ENCODE data around the gene ADARB2.

The ADARB2 gene

DNA sequence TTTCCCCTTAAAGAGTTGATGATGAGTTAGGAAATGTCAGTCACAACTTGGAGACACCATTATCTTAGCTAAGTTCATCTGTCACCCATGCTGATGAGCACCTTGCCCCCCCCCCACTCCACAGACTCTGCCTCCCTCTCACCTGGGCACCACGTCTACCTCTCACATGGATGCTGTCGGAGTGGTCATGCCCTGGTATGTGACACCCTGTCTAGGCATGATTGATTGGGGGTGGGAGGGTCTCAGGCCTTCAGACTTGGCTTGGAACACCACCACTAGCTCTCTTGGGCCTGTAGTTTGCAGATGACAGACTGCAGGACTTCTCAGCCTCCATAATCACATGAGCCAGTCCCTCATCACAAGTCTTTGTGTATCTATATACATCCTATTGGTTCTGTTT is 603.2 kb downstream of the ADARB2 start:
- H3K27ac Mint-ChIP-seq, result no peak overlapping the region
- peaks cover 11% of the 10 kb centered on the region for H3K9me3 Mint-ChIP-seq
- H3K27me3 Mint-ChIP-seq, result no peaks in the 10 kb centered on the region
- H3K4me1 Mint-ChIP-seq, result peaks cover 6% of the 10 kb centered on the region
- no peak for ATAC-seq
- DNase-seq, result no peak
- H3K4me3 Mint-ChIP-seq, result no peak overlapping the region
- H3K36me3 Mint-ChIP-seq (ENCODE audit: low read depth), result peaks cover 23% of the 10 kb centered on the region

DNA sequence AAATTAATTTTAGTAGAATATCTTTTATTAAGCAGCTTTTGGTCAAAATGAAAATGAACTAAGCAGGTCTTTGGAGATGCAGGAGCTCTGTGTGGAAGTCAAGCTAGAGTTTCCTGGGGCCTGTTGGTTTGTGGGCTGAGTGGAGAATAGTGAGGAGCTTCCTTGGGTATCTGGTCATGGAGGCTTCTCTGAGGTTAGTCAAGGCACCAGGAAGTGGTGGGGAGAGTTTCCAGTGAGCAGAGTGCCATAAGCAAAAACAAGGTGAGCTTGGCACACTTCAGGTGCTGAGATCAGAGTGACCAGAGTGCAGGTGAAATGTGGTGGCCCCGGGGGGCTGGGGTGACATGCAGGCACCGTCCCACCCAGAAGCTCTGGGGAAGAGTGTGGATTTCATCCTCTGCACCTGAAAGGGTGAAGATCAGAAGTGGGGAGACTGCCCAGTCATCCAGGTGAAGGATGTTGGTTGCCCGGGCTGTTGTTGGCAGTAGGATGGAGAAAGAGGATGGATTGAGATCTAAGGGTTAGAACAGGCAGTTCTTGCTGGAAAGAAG is 603.8 kb downstream of the ADARB2 start:
- H3K4me1 Mint-ChIP-seq, result peaks cover 6% of the 10 kb centered on the region
- H3K27me3 Mint-ChIP-seq, result no peaks in the 10 kb centered on the region
- H3K4me3 Mint-ChIP-seq, result no peak overlapping the region
- ATAC-seq (no peak), DNase-seq (no peak)
- peaks cover 27% of the 10 kb centered on the region for H3K36me3 Mint-ChIP-seq (ENCODE audit: low read depth)
- H3K27ac Mint-ChIP-seq, result peak overlapping the region; percentile 61
- peaks cover 5% of the 10 kb centered on the region for H3K9me3 Mint-ChIP-seq

DNA sequence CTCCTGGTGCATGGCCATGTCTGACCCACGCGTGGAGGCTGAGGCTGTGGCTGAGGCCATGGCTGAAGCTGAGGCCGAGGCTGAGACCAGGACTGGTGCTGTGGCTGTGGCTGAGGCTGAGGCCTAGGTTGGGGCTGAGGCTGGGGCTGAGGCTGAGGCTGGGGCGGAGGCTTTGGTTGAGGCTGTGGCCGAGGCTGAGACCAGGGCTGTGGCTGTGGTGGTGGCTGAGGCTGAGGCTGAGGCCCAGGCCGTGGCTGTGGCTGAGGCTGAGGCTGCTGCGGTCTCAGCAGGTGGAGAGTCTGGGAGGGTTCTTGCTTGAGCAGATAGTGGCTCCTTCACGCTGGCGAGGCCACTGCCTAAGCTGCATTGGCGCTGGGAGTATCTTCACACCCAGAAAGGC is 604.7 kb downstream of the ADARB2 start:
- peaks cover 31% of the 10 kb centered on the region for H3K36me3 Mint-ChIP-seq (ENCODE audit: low read depth)
- no peaks in the 10 kb centered on the region for H3K9me3 Mint-ChIP-seq
- H3K27ac Mint-ChIP-seq, result no peak overlapping the region
- ATAC-seq (no peak), DNase-seq (no peak)
- H3K4me1 Mint-ChIP-seq, result peaks cover 6% of the 10 kb centered on the region
- no peak overlapping the region for H3K4me3 Mint-ChIP-seq
- no peaks in the 10 kb centered on the region for H3K27me3 Mint-ChIP-seq

DNA sequence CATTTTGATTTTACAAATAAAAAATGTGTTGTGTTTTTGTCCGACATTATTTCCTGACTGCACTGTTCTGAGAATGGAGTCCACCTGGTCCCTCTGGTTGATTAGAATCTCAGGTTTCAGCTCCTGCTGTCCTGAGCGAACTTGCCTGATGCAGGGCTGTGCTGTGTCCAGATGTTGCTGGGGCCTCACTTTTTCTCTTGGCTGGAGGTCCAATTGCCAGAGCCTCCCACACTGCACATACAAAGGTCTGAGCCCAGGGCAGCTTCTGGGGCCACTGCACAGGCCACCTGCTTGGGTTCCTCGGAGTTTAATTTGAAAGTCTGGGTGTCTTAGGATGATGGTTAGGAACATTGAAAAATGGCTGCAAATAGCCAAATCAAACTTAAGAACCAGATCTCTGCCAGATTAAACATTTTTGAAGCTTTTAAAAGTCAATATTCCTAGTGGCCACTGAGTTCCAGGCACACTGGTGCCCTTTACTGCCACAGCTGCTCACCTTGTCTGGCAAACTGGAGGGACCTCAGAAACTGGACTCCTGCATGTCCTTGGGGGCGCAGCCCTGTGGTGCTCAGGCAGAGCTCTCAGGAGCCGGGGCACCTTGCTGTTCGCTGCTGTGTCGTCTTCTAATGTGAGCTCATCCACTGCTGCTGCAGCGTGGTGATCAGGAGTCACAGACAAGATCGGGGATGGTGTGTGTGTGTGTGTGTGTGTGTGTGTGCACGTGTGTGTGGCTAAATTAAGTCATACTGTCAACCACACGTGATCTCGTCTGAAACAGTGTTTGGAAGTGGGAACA is 606.1 kb downstream of the ADARB2 start:
- Mint-ChIP-seq H3K4me3 (no peak overlapping the region), H3K27ac (peak overlapping the region; percentile 22), H3K9me3 (no peaks in the 10 kb centered on the region), H3K27me3 (no peaks in the 10 kb centered on the region), H3K36me3 (ENCODE audit: low read depth) (peaks cover 34% of the 10 kb centered on the region), H3K4me1 (peaks cover 6% of the 10 kb centered on the region)
- ATAC-seq, result no peak
- DNase-seq, result no peak

DNA sequence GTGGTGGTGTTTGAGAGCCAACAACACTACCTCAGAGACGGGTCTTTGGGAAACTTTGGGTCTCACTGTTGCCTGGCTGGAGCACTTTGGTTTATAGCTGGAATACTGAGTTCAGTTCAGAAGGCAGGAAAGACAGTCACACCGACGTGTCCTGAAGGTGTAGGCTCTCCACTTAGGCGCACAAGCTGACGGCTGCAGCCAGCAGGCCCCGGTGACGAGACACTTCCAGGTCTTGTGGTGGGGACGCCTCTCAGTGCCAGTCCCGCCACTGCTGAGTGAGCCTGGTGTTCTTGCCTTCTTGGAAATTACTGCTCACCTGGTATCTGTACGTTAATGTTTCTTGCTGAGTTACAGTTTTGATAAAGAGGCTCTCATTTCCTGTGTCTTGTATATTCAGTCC is 607.1 kb downstream of the ADARB2 start:
- no peak for ATAC-seq
- no peaks in the 10 kb centered on the region for H3K27me3 Mint-ChIP-seq
- H3K36me3 Mint-ChIP-seq (ENCODE audit: low read depth), result peaks cover 38% of the 10 kb centered on the region
- no peak for DNase-seq
- no peak overlapping the region for H3K27ac Mint-ChIP-seq
- peaks cover 6% of the 10 kb centered on the region for H3K4me1 Mint-ChIP-seq
- H3K4me3 Mint-ChIP-seq, result no peak overlapping the region
- no peaks in the 10 kb centered on the region for H3K9me3 Mint-ChIP-seq

DNA sequence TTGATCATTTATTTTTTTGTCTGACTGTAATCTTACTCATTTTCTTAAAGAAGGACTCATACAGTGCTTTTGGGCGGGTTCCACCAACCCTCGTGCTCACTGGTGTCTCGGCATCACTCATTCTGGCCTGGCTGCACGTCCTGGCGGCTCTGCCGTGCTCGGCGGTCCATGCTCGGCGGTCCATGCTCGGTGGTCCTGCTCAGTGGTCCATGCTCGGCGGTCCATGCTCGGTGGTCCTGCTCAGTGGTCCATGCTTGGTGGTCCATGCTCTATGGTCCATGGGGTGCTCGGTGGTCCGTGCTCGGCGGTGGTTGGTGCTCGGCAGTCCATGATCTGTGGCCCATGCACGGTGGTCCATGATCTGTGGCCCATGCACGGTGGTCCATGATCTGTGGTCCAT is 608.7 kb downstream of the ADARB2 start:
- Mint-ChIP-seq H3K36me3 (ENCODE audit: low read depth) (peaks cover 52% of the 10 kb centered on the region), H3K4me3 (no peak overlapping the region), H3K27me3 (no peaks in the 10 kb centered on the region), H3K9me3 (no peaks in the 10 kb centered on the region), H3K27ac (no peak overlapping the region), H3K4me1 (peaks cover 8% of the 10 kb centered on the region)
- ATAC-seq, result no peak
- DNase-seq, result no peak

DNA sequence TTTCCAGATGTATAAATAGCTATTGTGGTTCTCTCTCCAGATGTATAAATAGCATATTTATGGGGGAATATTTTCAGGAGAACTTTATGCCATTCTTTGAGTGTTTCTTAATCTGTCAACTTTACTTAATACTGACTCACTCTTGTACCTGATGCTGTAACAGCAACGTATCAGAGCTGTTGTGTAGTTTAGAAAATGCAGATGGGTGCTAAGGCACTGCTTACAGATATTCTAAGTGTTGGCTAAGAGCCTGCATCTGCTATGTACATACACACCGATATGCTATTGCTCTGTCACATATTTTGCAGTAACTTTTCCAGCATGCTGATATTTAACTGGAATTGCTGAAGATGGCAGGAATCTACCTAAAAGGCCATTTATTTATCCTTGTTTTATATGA is 609.2 kb downstream of the ADARB2 start:
- peaks cover 10% of the 10 kb centered on the region for H3K4me1 Mint-ChIP-seq
- no peak overlapping the region for H3K4me3 Mint-ChIP-seq
- no peak overlapping the region for H3K27ac Mint-ChIP-seq
- DNase-seq (no peak), ATAC-seq (no peak)
- no peaks in the 10 kb centered on the region for H3K27me3 Mint-ChIP-seq
- H3K36me3 Mint-ChIP-seq (ENCODE audit: low read depth), result peaks cover 56% of the 10 kb centered on the region
- no peaks in the 10 kb centered on the region for H3K9me3 Mint-ChIP-seq

DNA sequence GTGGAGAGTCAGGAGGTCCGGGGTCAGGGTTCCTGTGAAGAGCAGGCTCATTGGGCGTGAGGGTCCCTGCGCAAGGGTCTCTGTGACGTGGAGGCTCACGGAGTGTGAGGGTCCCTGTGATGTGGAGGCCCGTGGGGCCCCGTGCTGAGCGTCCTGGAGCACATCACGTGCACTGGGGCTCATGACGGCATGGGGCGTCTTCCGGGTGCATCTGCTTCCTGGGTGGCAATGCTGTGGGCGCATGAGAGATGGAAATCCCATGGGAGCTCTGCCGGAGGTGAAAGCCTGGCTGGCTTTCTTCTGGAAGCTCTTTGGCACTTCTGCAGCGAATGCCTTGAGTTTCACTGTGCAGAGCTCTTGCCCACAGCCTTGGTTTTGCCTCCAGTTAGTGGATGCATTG is 609.7 kb downstream of the ADARB2 start:
- DNase-seq (no peak), ATAC-seq (no peak)
- Mint-ChIP-seq H3K36me3 (ENCODE audit: low read depth) (peaks cover 60% of the 10 kb centered on the region), H3K27me3 (no peaks in the 10 kb centered on the region), H3K9me3 (no peaks in the 10 kb centered on the region), H3K27ac (no peak overlapping the region), H3K4me3 (no peak overlapping the region), H3K4me1 (peaks cover 14% of the 10 kb centered on the region)

All from activated naive CD8-positive, alpha-beta T cell treated with anti-CD3 and anti-CD28 coated beads, Interleukin-2, amount 50 U/mL, for 24 hours (primary cell).